Transverse colon (tissue), 3 donors: Measurements from ENCODE around the gene RPLP2.

Experiments
- EP300 ChIP-seq: sonication (generic); formaldehyde crosslinking; IDR thresholded peaks from one replicate; pipeline ENCODE4 v1.6.1; 2017; ENCODE audit warnings: antibody characterized with exemption, low read depth
- POLR2A ChIP-seq: fragments of 450-650 bp; IDR thresholded peaks from one replicate; pipeline ENCODE4 v1.6.1; 2016; ENCODE audit warnings: antibody characterized with exemption, mild to moderate bottlenecking, moderate library complexity
- TF ChIP-seq, protein P1 (sequence below), 5 experiments: fragments of 200-600 bp in 3 of 5; fragments of 450-650 bp in 2 of 5; sonication (generic) in 3 of 5; IDR thresholded peaks; 1 replicate in 2 of 5; 2 replicates in 3 of 5; pipeline ENCODE4 v1.5.1; 2016 to 2017; ENCODE audit warnings: antibody characterized with exemption in 5 of 5, inconsistent platforms in 3 of 5, mild to moderate bottlenecking in 2 of 5, moderate library complexity in 1 of 5

DNA sequence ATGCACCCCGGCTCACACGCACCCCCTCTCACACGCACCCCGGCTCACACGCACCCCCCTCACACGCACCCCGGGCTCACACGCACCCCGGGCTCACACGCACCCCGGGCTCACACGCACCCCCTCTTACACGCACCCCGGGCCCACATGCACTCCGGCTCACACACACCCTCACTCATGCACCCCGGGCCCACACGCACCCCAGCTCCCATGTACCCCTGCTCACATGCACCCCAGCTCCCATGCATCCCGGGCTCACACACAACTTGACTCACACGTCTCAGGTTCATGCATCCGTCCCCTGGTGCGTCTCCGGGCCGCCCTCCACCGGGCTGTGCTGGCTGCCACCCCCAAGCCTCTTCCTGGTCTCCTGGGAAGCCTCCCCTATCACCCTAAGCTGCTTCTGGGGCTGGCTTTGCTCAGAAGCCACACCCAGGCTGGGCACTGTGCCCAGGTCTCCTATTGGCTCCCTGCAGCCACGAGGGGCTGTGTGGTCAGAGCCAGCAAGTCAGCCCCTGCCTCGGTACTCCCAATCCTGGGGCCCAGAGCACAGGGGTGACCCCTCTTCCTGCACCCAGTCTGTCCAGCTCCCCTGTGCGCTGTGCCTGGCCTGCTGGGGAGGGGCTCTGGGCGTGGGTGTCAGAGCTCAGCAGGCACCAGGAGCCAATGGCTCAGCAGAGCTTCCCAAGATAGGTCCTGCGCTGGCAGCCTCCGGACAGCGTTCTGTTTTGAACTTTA lies 49.8 kb downstream of the RPLP2 start:
- TF ChIP-seq, protein P1, sequence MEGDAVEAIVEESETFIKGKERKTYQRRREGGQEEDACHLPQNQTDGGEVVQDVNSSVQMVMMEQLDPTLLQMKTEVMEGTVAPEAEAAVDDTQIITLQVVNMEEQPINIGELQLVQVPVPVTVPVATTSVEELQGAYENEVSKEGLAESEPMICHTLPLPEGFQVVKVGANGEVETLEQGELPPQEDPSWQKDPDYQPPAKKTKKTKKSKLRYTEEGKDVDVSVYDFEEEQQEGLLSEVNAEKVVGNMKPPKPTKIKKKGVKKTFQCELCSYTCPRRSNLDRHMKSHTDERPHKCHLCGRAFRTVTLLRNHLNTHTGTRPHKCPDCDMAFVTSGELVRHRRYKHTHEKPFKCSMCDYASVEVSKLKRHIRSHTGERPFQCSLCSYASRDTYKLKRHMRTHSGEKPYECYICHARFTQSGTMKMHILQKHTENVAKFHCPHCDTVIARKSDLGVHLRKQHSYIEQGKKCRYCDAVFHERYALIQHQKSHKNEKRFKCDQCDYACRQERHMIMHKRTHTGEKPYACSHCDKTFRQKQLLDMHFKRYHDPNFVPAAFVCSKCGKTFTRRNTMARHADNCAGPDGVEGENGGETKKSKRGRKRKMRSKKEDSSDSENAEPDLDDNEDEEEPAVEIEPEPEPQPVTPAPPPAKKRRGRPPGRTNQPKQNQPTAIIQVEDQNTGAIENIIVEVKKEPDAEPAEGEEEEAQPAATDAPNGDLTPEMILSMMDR (IDR thresholded peaks at IDR 0.05) = no peak
- no peak for TF ChIP-seq POLR2A
- TF ChIP-seq EP300 = no peak
